RKO (cell line): ENCODE data around the gene MKRN2.
A peak's percentile ranks its signal among the peaks of the same experiment; 100 is the strongest.

Source experiments
- DNase-seq: peaks from one replicate; pipeline ENCODE4 v3.0.0-alpha.2; 2016; ENCODE audit warnings: low spot score

Gene MKRN2

DNA sequence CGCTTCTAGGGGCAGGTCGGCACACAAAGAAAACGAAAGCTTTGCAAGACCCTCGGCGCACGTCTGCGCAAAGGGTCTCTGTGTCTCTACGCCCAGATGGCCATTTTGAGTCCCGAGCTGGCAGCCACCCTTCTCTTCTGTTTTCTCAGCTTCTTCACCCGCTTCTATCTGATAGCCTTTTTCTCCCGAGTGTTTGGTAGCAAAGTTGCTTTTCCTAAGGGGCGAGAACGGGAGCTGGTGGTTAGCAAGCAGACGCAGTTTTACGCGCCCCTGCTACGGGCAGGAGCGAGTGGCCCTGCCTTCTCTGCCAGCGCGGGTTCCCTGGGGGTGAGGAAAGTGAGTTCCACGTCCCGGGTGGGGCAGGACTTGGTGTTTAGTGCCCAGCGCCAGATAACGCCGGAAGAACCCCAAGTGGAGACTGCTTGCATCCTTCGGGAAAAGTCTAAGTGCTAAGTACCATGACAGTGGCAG is 2.9 kb upstream of the MKRN2 start:
- peak; percentile 73 for DNase-seq

DNA sequence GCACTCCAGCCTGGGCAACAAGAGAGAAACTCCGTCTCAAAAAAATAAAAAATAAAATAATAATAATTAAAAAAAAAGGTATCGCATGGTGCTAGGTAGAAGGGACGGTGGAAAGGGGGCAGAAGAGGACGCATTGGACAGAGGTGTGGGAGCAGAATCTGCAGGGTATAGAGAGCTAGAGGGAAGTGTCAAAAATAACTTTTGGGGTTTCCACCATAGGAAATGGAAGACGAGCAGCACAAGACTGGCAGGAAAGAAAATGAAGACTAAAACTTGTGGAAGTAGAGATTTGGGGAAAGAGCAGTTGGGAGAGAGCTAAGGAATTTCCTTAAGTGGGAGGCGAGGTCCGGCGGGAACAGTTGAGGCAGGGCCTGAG is 585 bp upstream of the MKRN2 start:
- DNase-seq = no peak

DNA sequence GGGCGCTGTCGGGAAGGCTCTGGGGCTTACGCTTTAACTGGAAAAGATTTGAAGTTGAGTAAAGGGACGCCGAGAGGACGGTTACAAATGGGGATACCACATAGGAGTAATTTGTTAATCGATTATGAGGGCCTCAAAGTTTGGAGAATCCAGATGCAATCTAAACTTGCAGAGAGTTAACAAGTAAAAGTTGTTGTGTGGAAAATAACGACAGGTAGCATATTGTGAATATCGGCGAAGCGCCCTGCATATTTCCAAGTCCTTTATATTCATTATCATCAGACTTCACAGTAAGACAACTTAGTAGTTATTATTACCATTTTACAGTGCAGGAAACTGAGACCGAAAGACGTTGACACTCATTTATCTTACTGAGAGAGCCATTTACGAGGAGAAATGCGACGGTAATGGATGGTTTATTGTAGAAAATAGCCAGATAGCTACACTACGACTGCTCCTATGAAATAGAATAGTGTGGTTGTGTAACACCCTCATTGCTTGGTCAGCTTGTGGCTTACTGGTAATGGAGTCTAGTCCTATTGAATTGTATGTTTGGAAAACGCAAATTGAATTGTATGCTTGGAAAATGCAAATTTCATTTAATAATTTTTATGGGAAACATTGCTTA is 700 bp downstream of the MKRN2 start:
- DNase-seq = peak; percentile 66

DNA sequence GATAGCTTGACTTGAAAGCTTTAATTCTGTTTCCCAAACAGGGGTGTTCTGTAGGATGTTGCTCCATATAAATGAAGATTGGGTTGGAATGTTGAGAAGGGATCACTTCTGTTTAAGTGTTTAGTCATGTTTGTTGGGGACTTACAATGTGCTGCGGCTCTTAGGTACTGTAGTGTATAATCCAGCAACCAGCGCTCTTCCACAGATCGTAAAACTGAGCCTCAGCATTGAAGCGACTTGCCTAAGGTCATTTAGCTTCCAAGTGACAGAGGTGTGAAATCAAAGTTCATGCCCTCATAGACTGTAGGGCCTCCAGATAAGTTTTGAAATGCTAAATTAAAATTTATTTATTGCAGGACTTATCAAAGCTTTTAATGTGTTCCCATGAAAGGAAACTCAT is 1.8 kb downstream of the MKRN2 start:
- no peak for DNase-seq

DNA sequence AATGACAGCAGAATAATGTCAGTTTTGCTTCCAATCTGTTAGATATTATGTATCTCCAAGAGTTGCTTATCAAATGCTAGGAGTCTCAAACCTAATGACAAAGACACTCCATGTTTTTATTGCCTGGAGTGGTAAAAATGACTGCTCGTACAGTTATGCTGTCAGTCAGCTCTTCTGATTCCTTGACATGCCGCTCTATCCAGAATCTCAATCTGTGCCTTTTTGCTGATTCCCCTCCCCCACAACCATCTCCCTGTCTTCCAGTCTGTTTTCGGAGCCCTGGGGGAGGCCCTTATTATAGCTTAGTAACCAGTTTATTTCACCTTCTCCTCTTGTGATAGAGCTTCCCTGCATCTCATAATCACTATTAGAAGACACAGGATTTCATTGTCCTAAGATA is 2.6 kb downstream of the MKRN2 start:
- no peak for DNase-seq

DNA sequence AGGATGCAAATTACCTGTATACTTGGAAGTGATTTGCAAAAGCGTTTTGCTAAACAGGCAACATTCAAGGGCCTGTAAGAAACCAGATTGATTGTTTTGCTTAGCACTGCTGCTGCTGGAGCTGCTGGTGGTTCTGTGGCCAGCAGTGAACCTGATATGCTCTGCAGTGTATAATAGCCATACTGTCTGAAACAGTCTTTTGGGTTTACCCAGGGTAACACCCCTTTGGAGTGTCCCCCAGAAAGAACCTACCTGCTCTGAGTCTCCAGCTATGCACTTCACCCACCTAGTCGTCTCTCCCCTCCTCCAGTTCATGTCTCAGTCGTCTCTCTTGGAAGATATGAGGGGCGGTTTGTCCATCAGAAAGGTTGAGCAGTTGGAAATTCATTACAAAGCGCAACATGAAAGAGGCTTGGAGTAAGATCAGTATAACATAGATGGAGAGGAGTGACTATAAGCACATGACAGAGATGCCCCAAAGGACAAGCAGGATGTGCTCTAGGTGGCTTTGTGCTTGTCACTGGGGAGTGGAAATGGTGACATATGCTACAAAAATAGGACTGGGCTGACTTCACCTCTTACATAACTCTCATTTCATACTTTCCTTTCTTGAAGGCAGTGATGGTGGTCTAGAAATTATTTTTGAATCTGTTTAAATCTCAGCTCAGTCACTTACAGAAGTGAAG is 3.8 kb downstream of the MKRN2 start:
- no peak for DNase-seq

DNA sequence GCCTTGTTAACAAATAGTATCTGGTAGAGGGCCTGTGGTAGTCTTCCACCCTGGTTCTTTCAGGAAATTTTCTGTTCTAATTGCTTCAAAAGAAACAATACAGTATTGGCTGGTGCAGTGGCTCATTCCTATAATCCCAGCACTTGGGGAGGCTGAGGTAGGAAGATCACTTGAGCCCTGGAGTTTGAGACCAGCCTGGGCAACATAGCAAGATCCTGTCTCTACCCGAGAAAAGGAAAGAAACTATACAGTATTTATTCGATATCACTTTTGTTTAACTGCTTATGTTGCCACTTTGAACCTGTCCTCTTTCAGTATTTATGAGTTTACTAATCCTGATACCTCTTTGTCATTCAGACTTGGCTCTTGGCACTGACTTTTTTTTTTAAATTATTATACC is 4.5 kb downstream of the MKRN2 start:
- no peak for DNase-seq

DNA sequence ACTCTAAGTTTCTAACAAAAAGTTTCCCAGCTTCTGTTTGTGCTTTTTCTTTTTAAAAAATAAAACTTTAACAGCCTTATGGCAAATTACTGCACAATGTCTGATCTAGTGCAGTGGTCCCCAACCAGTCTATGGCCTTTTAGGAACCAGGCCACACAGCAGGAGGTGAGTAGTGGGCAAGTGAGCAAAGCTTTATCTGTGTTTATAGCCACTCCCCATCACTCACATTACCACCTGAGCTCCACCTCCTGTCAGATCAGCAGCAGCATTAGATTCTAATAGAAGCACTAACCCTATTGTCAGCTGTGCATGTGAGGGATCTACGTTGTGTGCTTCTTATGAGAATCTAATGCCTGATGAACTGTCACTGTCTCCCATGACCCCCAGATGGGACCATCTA is 5.6 kb downstream of the MKRN2 start:
- no peak for DNase-seq

DNA sequence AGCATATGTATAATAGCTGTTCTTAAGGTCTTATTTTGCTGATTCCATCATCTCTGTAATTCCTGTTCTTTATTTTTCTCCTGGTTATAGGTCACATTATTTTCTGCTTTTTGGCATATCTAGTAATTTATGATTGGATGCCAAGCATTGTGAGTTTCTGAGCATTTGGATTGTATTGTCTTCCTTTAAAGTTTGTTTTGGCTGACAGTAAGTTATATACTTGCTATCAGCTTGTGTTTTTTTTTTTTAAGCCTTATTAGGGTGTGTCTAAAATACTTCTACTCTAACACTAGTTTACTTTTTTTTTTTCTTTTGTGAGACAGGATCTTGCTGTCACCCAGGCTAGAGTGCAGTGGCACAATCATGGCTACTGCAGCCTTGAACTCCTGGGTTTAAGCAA is 10.1 kb downstream of the MKRN2 start:
- no peak for DNase-seq

DNA sequence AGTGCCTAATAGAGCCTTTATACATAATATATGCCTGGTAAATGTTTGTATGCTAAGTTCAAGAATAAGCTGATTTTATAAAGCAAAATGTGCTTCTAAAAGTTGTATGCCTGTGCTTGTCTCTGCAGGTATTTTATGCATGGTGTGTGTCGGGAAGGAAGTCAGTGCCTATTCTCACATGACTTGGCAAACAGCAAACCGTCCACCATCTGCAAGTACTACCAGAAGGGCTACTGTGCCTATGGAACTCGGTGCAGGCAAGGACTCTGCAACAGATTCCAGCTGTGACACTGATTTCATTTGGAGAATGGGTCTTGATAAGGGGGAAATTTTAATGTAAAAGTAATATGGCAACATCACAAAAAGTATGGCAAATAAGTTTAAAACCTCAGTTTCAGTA is 11.9 kb downstream of the MKRN2 start:
- DNase-seq = no peak

DNA sequence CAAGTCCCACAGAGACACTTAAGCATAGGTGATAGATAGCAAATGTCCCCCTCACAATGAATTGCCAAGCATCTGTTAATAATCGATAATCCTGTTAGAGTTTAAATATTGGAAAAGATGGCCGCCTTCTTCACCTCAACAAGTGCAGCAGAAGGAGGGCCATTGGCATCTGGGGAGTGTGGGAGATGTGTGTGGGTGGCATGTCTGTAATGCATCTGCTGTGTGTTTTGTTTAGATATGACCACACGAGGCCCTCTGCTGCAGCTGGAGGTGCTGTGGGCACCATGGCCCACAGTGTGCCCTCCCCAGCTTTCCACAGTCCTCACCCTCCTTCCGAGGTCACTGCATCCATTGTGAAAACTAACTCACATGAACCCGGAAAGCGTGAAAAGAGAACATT is 12.9 kb downstream of the MKRN2 start:
- no peak for DNase-seq

DNA sequence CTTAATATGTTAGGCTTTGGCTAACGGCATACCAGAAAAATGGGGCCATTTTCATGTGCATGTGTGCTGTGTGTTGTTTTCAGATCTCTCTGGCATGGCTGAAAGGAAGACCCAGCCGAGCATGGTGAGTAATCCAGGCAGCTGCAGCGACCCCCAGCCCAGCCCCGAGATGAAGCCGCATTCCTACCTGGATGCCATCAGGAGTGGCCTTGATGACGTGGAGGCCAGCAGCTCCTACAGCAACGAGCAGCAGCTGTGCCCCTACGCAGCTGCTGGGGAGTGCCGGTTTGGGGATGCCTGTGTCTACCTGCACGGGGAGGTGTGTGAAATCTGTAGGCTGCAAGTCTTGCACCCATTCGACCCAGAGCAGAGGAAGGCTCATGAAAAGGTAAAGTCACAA is 15.1 kb downstream of the MKRN2 start:
- no peak for DNase-seq

DNA sequence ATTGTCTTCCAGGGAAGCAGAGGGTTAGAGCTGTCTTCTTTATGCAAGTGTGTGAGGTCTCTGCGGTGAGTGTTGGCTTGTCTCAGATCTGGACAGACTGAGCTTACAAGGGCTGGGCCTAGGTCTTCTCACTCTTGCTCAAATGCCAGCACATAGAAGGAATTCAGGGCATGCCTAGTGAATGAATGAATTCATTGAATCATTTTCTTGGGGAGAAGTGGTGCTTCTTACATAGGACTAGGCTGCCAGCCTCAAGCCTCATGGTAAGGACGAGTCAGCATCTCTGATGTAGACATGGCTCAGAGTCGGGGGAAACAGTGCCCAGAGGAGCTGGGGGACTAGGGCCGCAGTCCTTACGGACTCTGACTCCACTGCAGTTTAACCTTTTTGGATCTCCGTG is 17.2 kb downstream of the MKRN2 start:
- DNase-seq = peak; percentile 21

DNA sequence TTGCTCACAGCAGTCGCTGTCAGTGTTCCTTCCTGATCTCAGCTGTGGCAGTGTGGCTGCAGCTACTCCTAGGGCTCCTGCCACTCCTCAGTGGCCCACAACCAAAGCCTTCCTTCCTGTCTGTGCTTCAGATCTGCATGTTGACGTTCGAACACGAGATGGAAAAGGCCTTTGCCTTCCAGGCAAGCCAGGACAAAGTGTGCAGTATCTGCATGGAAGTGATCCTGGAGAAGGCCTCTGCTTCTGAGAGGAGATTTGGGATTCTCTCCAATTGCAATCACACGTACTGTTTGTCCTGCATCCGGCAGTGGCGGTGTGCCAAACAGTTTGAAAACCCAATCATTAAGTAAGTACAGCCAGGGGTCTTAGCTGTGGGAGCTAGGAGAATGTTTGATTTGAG is 17.8 kb downstream of the MKRN2 start:
- DNase-seq = no peak

DNA sequence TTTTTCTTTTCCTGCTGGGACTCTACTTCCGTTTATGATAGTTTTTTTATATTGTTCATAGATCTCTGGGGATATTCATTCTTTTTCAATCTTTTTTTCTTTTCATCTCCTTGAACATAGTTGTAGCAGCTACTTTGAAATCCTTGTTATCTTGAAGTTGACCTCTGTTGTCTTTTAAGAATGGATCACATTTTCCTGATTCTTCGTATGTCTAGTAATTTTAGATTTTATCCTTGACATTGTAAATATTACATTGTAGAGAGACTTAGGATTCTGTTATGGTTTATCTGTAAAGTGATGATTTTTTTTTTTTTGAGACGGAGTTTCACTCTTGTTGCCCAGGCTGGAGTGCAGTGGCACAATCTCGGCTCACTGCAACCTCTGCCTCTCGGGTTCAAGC is 20.5 kb downstream of the MKRN2 start:
- no peak for DNase-seq

DNA sequence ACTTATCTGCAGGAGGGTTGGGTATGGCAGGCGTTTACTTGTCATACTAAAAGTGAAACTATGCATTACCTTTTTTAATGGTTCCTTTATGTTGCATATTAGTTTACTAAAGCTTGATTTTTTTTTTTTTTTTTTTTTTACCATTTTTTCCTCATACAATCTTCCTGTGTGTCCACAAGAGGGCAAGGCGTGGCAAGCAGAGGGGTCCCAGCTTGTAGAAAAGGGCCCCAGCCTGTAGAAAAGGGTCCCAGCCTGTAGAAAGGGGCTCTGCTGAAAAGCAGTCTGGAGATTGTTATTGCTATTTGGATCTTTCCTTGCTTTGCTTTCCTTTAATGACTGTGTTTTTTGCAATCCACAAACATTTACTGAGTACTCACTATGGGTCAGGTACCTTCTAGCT is 21.9 kb downstream of the MKRN2 start:
- DNase-seq = no peak

DNA sequence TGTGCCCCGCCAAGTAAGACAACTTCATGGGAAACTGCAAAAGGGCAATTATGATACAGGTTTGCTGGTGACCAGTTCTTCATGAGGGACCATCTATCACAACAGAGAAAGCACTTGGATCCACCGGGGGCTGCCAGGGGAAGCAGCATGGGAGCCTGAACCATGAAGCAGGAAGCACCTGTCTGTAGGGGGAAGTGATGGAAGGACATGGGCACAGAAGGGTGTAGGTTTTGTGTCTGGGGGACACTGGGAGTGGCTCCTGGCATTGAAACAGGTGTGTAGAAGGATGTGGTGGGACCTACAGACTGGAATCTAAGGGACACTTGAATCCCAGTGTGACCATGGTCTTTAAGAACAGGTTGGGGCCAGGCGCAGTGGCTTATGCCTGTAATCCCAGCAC is 22.6 kb downstream of the MKRN2 start:
- no peak for DNase-seq

DNA sequence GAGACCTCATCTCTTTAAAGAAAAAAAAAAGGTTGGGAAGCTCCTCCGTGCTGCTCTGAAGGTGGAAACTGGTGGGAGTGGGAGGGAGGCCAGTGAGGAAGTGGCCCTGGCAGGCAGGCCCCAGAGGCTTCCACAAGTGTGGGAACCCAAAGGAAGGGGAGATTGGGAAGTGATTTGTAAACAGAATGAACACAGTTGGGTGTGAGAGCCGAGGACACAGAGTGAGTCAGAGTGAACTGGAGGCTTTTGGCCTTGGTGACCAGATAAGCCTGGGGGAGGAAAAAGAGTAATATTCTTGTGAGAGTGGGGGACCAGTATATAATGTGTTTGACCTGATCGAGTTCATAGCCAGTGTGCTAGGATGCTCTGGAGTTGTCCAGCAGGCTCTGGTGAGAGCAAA is 23.0 kb downstream of the MKRN2 start:
- DNase-seq = no peak

DNA sequence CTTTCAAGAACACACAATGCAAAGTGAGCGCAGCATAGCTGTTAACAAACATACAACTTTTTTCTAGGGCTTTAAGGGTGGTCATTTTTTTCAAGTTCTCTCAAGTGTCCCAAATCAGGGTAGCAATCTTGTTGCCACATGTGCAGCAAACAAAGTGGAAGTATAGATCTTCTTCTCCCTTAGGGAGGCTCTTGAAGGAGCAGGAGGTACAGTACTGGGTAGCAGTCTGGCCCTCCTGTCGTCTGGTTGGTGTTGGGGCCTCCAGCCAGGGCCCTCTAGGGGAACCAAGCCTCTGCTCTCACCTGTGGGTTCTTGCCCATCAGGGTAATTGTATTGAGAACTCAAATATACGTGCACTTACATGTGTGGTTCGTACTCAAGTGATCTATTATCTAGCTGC is 25.8 kb downstream of the MKRN2 start:
- DNase-seq = no peak

DNA sequence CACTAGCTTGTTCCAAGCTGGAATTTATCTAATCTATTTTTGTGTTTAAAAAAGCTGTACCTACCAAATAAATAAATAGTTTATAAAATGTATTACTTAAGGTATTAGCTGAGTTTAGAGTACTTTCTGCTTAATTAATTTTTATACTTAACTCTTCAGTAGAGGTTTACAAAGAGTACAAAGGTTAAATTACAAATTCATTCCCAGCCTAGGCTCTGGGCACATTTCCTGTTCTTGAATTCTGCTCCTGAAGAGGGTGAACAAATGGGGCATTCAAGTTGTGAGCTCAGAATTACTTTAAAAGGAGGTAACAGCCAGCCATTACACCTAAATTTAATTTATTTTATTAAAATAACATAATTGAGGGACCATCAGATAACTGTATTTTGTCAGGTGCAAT is 26.4 kb downstream of the MKRN2 start:
- no peak for DNase-seq

DNA sequence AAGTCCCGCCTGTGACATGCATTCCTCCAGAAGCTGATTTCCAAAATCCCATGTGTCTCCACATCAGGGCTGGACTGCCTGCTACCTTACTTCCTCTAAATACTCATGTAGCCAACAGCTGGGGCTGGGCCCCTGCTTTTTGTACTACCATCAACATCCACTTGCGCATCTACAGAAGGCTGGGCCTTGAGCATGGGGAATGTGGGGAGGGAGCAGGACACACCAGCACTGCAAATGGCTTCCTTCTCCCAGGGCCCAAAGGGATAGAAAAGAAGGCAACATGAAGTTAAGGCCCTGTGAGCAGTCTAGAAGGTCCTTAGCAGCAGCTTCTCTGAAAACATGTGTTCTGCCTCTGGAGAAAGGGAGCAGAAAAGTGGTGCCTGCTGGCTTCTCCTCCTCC is 27.2 kb downstream of the MKRN2 start:
- no peak for DNase-seq

DNA sequence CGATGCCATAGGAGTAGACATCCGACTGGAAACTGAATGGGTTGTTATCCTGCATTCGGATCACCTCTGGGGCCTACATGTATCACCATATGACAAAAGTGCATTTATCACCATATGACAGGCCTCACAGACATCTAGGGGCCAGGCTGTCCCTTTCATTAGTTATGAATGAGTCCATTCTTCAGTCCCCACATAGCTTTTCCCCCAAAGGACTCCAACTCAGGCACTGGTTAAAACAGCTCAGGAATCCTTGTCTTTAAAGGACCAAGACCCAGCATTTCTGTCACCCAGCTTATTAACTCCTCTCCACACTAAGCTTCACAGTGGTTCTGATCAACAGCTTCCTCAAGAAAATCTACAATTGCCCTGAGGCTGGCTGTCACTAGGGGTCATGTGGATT is 28.3 kb downstream of the MKRN2 start:
- no peak for DNase-seq

DNA sequence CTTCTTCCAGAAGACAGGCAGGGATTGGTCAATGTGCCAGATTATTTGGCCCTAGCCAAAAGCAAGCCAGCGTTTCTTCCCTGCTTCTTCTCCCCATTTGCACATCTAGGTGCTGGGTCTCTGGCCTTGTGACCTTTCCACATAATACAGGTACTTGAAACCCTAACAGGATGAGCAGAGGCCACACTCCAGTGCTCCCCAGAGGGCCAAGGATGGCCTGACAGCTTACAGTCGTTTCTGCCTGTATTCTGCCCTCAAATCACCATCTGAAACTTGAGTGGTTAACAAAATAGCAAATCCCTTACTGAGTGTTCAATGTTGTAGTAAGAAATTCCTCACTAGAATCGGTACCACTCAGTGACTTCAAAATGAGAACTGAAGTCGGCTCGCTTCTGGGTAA is 29.1 kb downstream of the MKRN2 start:
- no peak for DNase-seq

DNA sequence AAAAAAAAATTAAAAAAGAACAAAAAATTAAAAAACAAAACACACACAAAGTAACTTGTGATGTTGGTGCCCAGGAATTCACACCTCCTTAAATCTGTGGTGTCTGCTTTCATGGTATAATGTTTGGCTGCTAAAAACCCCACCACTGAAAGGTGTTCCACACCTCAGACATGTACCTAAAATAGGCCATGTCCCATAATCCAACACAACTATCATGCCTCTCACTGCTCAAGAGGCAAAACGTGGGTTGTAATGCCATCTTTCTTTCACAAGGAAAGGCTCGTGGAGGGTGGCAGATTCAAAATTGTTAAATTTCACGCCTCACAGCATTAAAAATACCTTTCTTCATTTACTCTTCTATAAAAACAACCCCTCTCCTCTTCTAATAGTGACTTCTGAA is 29.5 kb downstream of the MKRN2 start:
- DNase-seq = no peak
